PC-3 (cell line): Measurements from ENCODE around the gene ARL4D. TPM values are rescaled to one million over a fixed set of nuclear protein-coding genes. Genes with fewer than 3 reads are reported as not detected.

Source experiments
- ATAC-seq: fragments of 200-7000 bp; cut with Tn5 transposase; 2 replicates; pipeline ENCODE4 v1.9.1; 2020; ENCODE audit warnings: mild to moderate bottlenecking, moderate library complexity
- BruUV-seq: library from RNA; stranded (reverse); fragments of 400-500 nt; replicated peaks from 2 replicates; lab custom pipeline; 2021; lab: Mats Ljungman, UMichigan
- CTCF ChIA-PET: fragments of 300-600 bp; sonication (Branson Sonifier 250); formaldehyde crosslinking; loops from one replicate; lab custom pipeline; 2022; ENCODE audit warnings: antibody characterized with exemption; lab: Charles Lee
- POLR2A ChIA-PET: fragments of 300-600 bp; sonication (Branson Sonifier 250); formaldehyde crosslinking; loops from one replicate; lab custom pipeline; 2022; ENCODE audit warnings: antibody characterized with exemption; ENCODE audit not compliant: unreplicated experiment; lab: Charles Lee
- DNase-seq: peaks from one replicate; pipeline ENCODE4 v3.0.0-alpha.2; 2015
- H2AFZ ChIP-seq: fragments of 300-600 bp; sonication (generic); 2 replicates; pipeline ENCODE4 v1.6.0; 2016; ENCODE audit warnings: antibody characterized with exemption, low read length
- H3F3A ChIP-seq: fragments of 300-600 bp; sonication (generic); one replicate; pipeline ENCODE4 v1.6.0; 2017; ENCODE audit warnings: antibody characterized with exemption, low read length, control low read depth, mild to moderate bottlenecking; ENCODE audit not compliant: unreplicated experiment
- H3K27ac ChIP-seq: fragments of 300-600 bp; sonication (generic); 2 replicates; pipeline ENCODE4 v1.5.1; 2016; ENCODE audit warnings: mild to moderate bottlenecking, low read length
- H3K27me3 ChIP-seq: fragments of 300-600 bp; sonication (generic); 2 replicates; pipeline ENCODE4 v1.6.1; 2016; ENCODE audit warnings: low read length, mixed read lengths
- H3K36me3 ChIP-seq: fragments of 300-600 bp; sonication (generic); 2 replicates; pipeline ENCODE4 v1.6.1; 2016; ENCODE audit warnings: low read depth, mixed run types, low read length, mixed read lengths
- H3K4me1 ChIP-seq: fragments of 300-600 bp; sonication (generic); 2 replicates; pipeline ENCODE4 v1.5.1; 2016; ENCODE audit warnings: low read length; ENCODE audit not compliant: insufficient read depth
- H3K4me2 ChIP-seq: fragments of 300-600 bp; sonication (generic); 2 replicates; pipeline ENCODE4 v1.6.0; 2016; ENCODE audit warnings: low read length
- H3K4me3 ChIP-seq: fragments of 300-600 bp; sonication (generic); 2 replicates; pipeline ENCODE4 v1.5.1; 2016; ENCODE audit warnings: mild to moderate bottlenecking, low read length, mixed read lengths
- H3K79me2 ChIP-seq: fragments of 300-600 bp; sonication (generic); 2 replicates; pipeline ENCODE4 v1.6.1; 2017; ENCODE audit warnings: low read length, mixed read lengths
- H3K9ac ChIP-seq: fragments of 300-600 bp; sonication (generic); 2 replicates; pipeline ENCODE4 v1.6.0; 2016; ENCODE audit warnings: mild to moderate bottlenecking, low read length
- H3K9me2 ChIP-seq: fragments of 300-600 bp; sonication (generic); replicated peaks from 2 replicates; pipeline ENCODE4 v1.6.1; 2016; ENCODE audit warnings: mixed run types, low read length, mixed read lengths
- H3K9me3 ChIP-seq: fragments of 300-600 bp; sonication (generic); 2 replicates; pipeline ENCODE4 v1.6.1; 2016; ENCODE audit warnings: low read length, mixed read lengths
- H4K20me1 ChIP-seq: fragments of 300-600 bp; sonication (generic); 2 replicates; pipeline ENCODE4 v1.6.1; 2016; ENCODE audit warnings: low read length, mixed read lengths
- EZH2 ChIP-seq: fragments of 300-600 bp; sonication (generic); IDR thresholded peaks from one replicate; pipeline ENCODE4 v1.6.1; 2017; ENCODE audit warnings: antibody characterized with exemption, mild to moderate bottlenecking, low read length; ENCODE audit not compliant: unreplicated experiment
- EZH2phosphoT487 ChIP-seq: fragments of 300-600 bp; sonication (generic); IDR thresholded peaks from 2 replicates; pipeline ENCODE4 v1.6.1; 2018; ENCODE audit warnings: mild to moderate bottlenecking, antibody characterized with exemption, low read length, borderline replicate concordance
- intact Hi-C: fragments of 100-400 bp; cut with micrococcal nuclease; formaldehyde crosslinking; loops from 2 replicates; pipeline ENCODE4 v1.9.0; 2023
- total RNA-seq: library from RNA; depleted of rRNA; stranded (reverse); fragments of >200 nt; gene quantifications from 2 replicates; pipeline ENCODE4 v1.2.3, GENCODE V29; 2014; rRNA removed
- TF ChIP-seq, protein P1 (sequence below): fragments of 300-600 bp; sonication (generic); conservative IDR thresholded peaks from 2 replicates; pipeline ENCODE4 v1.5.1; 2017; ENCODE audit warnings: antibody characterized with exemption, low read depth, mild to moderate bottlenecking, low read length

The ARL4D gene
- total RNA-seq, 1 experiment from 2014 or later = 14.3 TPM

- H3K79me2 ChIP-seq = no peaks in the 10 kb centered on the region
- H3K9ac ChIP-seq = no peak overlapping the region
- no peaks in the 10 kb centered on the region for H3K27me3 ChIP-seq
- no peaks in the 10 kb centered on the region for H3K4me1 ChIP-seq
- H3K4me2 ChIP-seq = no peak overlapping the region
- TF ChIP-seq EZH2 (no peak), EZH2phosphoT487 (no peak)
- TF ChIP-seq, protein P1, sequence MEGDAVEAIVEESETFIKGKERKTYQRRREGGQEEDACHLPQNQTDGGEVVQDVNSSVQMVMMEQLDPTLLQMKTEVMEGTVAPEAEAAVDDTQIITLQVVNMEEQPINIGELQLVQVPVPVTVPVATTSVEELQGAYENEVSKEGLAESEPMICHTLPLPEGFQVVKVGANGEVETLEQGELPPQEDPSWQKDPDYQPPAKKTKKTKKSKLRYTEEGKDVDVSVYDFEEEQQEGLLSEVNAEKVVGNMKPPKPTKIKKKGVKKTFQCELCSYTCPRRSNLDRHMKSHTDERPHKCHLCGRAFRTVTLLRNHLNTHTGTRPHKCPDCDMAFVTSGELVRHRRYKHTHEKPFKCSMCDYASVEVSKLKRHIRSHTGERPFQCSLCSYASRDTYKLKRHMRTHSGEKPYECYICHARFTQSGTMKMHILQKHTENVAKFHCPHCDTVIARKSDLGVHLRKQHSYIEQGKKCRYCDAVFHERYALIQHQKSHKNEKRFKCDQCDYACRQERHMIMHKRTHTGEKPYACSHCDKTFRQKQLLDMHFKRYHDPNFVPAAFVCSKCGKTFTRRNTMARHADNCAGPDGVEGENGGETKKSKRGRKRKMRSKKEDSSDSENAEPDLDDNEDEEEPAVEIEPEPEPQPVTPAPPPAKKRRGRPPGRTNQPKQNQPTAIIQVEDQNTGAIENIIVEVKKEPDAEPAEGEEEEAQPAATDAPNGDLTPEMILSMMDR = no peak
- DNase-seq (no peak), ATAC-seq (no peak)
- intact Hi-C loops = no loop called here
- no peaks in the 10 kb centered on the region for H3F3A ChIP-seq
- ChIA-PET POLR2A (no interaction called here), CTCF (no interaction called here)
- H3K27ac ChIP-seq = no peak overlapping the region
- no peak overlapping the region for H3K4me3 ChIP-seq
- H3K36me3 ChIP-seq = no peaks in the 10 kb centered on the region
- H3K9me3 ChIP-seq = no peaks in the 10 kb centered on the region
- no peak overlapping the region for H2AFZ ChIP-seq
- H3K9me2 ChIP-seq = no peaks in the 10 kb centered on the region
- BruUV-seq = no TSS peak
- no peaks in the 10 kb centered on the region for H4K20me1 ChIP-seq
Measured at GRCh38 chr17:43448720-43449469, 50.1 kb downstream of the ARL4D start.

DNA sequence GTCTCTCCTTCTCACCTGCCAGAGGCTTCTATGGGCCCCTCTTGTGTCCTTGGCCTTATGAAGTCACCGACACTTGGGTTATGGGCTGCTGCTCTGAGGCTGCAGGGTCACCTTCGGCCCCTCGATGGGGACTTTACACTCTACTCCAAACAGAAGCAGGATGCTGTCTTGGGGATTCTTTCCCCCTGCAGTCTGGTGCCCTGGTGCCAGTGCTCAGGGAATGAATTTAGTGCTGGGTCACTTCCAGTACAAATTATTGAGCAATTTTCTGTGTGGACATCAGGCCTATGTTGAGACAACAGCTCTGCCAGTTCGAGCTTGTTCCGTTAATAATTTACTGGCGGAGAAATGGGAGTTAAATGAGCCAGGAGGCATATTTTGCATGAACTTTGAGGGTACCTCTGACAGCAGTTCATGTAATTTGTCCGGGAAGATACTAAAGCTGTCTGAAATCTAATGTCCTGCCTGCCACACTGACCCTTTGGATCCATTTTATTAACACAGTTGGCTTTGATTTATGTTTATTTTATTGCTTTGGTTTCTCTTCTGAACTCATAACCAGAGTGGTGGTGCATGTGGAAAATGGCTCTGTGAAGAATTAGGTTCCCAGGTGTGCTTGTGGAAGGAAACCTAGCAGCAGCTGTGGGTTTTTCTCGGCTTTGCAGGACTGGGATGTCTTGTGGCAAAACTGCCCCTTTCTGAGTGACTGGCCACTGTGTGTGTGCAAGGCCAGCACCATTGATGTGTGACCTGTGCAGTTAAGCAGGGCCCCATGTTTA lies 50.9 kb downstream of the ARL4D start:
- no peak for TF ChIP-seq EZH2phosphoT487
- TF ChIP-seq, protein P1 = no peak
- TF ChIP-seq EZH2 = no peak
- no peak overlapping the region for H3K4me2 ChIP-seq
- ATAC-seq (no peak), DNase-seq (no peak)
- CTCF ChIA-PET = no interaction called here
- POLR2A ChIA-PET = no interaction called here
- H2AFZ ChIP-seq = no peak overlapping the region
- H3F3A ChIP-seq = no peaks in the 10 kb centered on the region
- H3K9ac ChIP-seq = no peak overlapping the region
- intact Hi-C loops = no loop called here
- H3K9me3 ChIP-seq = no peaks in the 10 kb centered on the region
- no peaks in the 10 kb centered on the region for H3K79me2 ChIP-seq
- H4K20me1 ChIP-seq = no peaks in the 10 kb centered on the region
- no peaks in the 10 kb centered on the region for H3K4me1 ChIP-seq
- H3K9me2 ChIP-seq = no peaks in the 10 kb centered on the region
- no peaks in the 10 kb centered on the region for H3K27me3 ChIP-seq
- H3K36me3 ChIP-seq = no peaks in the 10 kb centered on the region
- BruUV-seq = no TSS peak
- no peak overlapping the region for H3K27ac ChIP-seq
- no peak overlapping the region for H3K4me3 ChIP-seq

Other genes with a start within 250 kb of the ARL4D start
- 24.1 and 30.0 TPM in 2 replicates for gene NBR1, start 227.8 kb upstream of the ARL4D start, total RNA-seq
- gene TMEM106A, start 187.1 kb upstream of the ARL4D start, total RNA-seq = not detected in 2 replicates
- gene CCDC200, start 170.4 kb upstream of the ARL4D start, total RNA-seq = not detected in 2 replicates
- not detected in 2 replicates for gene RNU2-1, start 165.0 kb upstream of the ARL4D start, total RNA-seq
- gene DHX8, start 85.0 kb downstream of the ARL4D start, total RNA-seq = 34.5 and 41.9 TPM in 2 replicates
- gene ETV4, start 147.3 kb downstream of the ARL4D start, total RNA-seq = 143 and 147 TPM in 2 replicates